HEK293T (cell line): ENCODE results near the gene LSM11.

Experiments used
- CTCF ChIA-PET: fragments of 350-600 bp; formaldehyde crosslinking; extraction: SDS; loops from one replicate; lab custom pipeline; 2021; ENCODE audit warnings: antibody characterized with exemption, inconsistent platforms; lab: Yijun Ruan, JAX
- POLR2A ChIA-PET: fragments of 350-600 bp; formaldehyde crosslinking; extraction: SDS; loops from one replicate; lab custom pipeline; 2020; ENCODE audit warnings: antibody characterized with exemption, inconsistent platforms; lab: Yijun Ruan, JAX
- DNase-seq: peaks from one replicate; pipeline ENCODE4 v3.0.0; 2012; ENCODE audit warnings: mixed read lengths; ENCODE audit errors: extremely low spot score
- ARNT ChIP-seq: fragments of 450-650 bp; IDR thresholded peaks from 2 replicates; pipeline ENCODE4 v1.6.1; 2017; ENCODE audit warnings: mild to moderate bottlenecking
- BHLHE40 ChIP-seq: fragments of 450-650 bp; IDR thresholded peaks from 2 replicates; pipeline ENCODE4 v1.6.1; 2016; ENCODE audit warnings: mild to moderate bottlenecking, moderate library complexity, borderline replicate concordance
- CTBP1 ChIP-seq: fragments of 450-650 bp; IDR thresholded peaks from 2 replicates; pipeline ENCODE4 v1.6.1; 2016; ENCODE audit warnings: borderline replicate concordance
- ELF4 ChIP-seq: fragments of 450-650 bp; IDR thresholded peaks from 2 replicates; pipeline ENCODE4 v1.6.1; 2017; ENCODE audit warnings: antibody characterized with exemption
- FOXA1 ChIP-seq: fragments of 450-650 bp; IDR thresholded peaks from 2 replicates; pipeline ENCODE4 v1.6.1; 2016; ENCODE audit warnings: mild to moderate bottlenecking
- FOXK2 ChIP-seq: fragments of 450-650 bp; IDR thresholded peaks from 2 replicates; pipeline ENCODE4 v1.6.1; 2016; ENCODE audit warnings: mild to moderate bottlenecking
- FOXM1 ChIP-seq: fragments of 450-650 bp; IDR thresholded peaks from 2 replicates; pipeline ENCODE4 v1.6.1; 2017; ENCODE audit warnings: mild to moderate bottlenecking, borderline replicate concordance
- HDGF ChIP-seq: fragments of 450-650 bp; IDR thresholded peaks from 2 replicates; pipeline ENCODE4 v1.6.1; 2017; ENCODE audit warnings: antibody characterized with exemption, borderline replicate concordance
- L3MBTL2 ChIP-seq: fragments of 450-650 bp; conservative IDR thresholded peaks from 2 replicates; pipeline ENCODE4 v1.6.1; 2016; ENCODE audit warnings: mild to moderate bottlenecking
- LEF1 ChIP-seq: fragments of 450-650 bp; IDR thresholded peaks from 2 replicates; pipeline ENCODE4 v1.6.1; 2017; ENCODE audit warnings: mild to moderate bottlenecking, borderline replicate concordance
- NFRKB ChIP-seq: fragments of 450-650 bp; IDR thresholded peaks from 2 replicates; pipeline ENCODE4 v1.6.1; 2016; ENCODE audit warnings: mild to moderate bottlenecking, moderate library complexity
- PKNOX1 ChIP-seq: fragments of 450-650 bp; IDR thresholded peaks from 2 replicates; pipeline ENCODE4 v1.6.1; 2016
- SP1 ChIP-seq: fragments of 450-650 bp; IDR thresholded peaks from 2 replicates; pipeline ENCODE4 v1.6.1; 2017
- SUZ12 ChIP-seq: fragments of 450-650 bp; IDR thresholded peaks from 2 replicates; pipeline ENCODE4 v1.6.1; 2016; ENCODE audit warnings: mild to moderate bottlenecking
- TARDBP ChIP-seq: fragments of 450-650 bp; IDR thresholded peaks from 2 replicates; pipeline ENCODE4 v1.6.1; 2016
- ZNF384 ChIP-seq: fragments of 450-650 bp; IDR thresholded peaks from 2 replicates; pipeline ENCODE4 v1.6.1; 2016

The LSM11 gene

GRCh38 chr5:157710882-157711281 is 32.6 kb upstream of the LSM11 start:
- no peak for DNase-seq
- no peak for TF ChIP-seq FOXM1
- TF ChIP-seq L3MBTL2, result no peak
- no peak for TF ChIP-seq SP1
- TF ChIP-seq NFRKB, result no peak
- TF ChIP-seq ELF4, result no peak
- no peak for TF ChIP-seq LEF1
- no peak for TF ChIP-seq CTBP1
- TF ChIP-seq BHLHE40, result no peak
- no peak for TF ChIP-seq ARNT
- TF ChIP-seq HDGF, result no peak
- TF ChIP-seq SUZ12, result no peak
- TF ChIP-seq TARDBP, result no peak
- TF ChIP-seq ZNF384, result no peak
- TF ChIP-seq FOXK2, result no peak
- no peak for TF ChIP-seq PKNOX1
- no peak for TF ChIP-seq FOXA1
- ChIA-PET POLR2A (no interaction called here), CTCF (no interaction called here)

GRCh38 chr5:157713830-157714595 is 29.5 kb upstream of the LSM11 start:
- POLR2A ChIA-PET, result no interaction called here
- DNase-seq, result no peak
- CTCF ChIA-PET, result no interaction called here
- TF ChIP-seq CTBP1, result no peak
- TF ChIP-seq L3MBTL2, result no peak
- no peak for TF ChIP-seq SP1
- no peak for TF ChIP-seq PKNOX1
- no peak for TF ChIP-seq FOXM1
- no peak for TF ChIP-seq ARNT
- no peak for TF ChIP-seq NFRKB
- no peak for TF ChIP-seq TARDBP
- TF ChIP-seq SUZ12, result no peak
- TF ChIP-seq BHLHE40, result no peak
- TF ChIP-seq ELF4, result no peak
- no peak for TF ChIP-seq FOXK2
- no peak for TF ChIP-seq HDGF
- no peak for TF ChIP-seq LEF1
- TF ChIP-seq ZNF384, result no peak

GRCh38 chr5:157714596-157714864 is 29.0 kb upstream of the LSM11 start:
- POLR2A ChIA-PET, result no interaction called here
- CTCF ChIA-PET, result no interaction called here

GRCh38 chr5:157718519-157718918 is 25.0 kb upstream of the LSM11 start:
- POLR2A ChIA-PET, result interaction anchor here (0.9 to 1.0 kb wide), 2 partner anchors 13 to 25 kb away, joined by 3 to 6 read pairs; partner anchors contain the start of gene THG1L
- no peak for TF ChIP-seq SUZ12
- no peak for TF ChIP-seq TARDBP
- no peak for TF ChIP-seq HDGF
- TF ChIP-seq ZNF384, result no peak
- TF ChIP-seq FOXM1, result no peak
- no peak for TF ChIP-seq ELF4
- no peak for TF ChIP-seq FOXA1
- TF ChIP-seq SP1, result no peak
- no peak for TF ChIP-seq LEF1
- no peak for TF ChIP-seq L3MBTL2
- no peak for TF ChIP-seq NFRKB
- TF ChIP-seq BHLHE40, result no peak
- TF ChIP-seq PKNOX1, result no peak
- no peak for TF ChIP-seq CTBP1
- no peak for TF ChIP-seq ARNT
- TF ChIP-seq FOXK2, result no peak
- peak; percentile 31 for DNase-seq
- CTCF ChIA-PET, result interaction anchor here (0.6 to 1.9 kb wide), 15 partner anchors 10 to 406 kb away, joined by 3 to 7 read pairs (median 3); partner anchors contain the start of gene LSM11

More at GRCh38 chr5:157714596-157714864, 29.0 kb upstream of the LSM11 start:
- no peak for DNase-seq
- no peak for TF ChIP-seq FOXM1
- TF ChIP-seq CTBP1, result no peak
- no peak for TF ChIP-seq LEF1
- TF ChIP-seq BHLHE40, result no peak
- no peak for TF ChIP-seq ELF4
- no peak for TF ChIP-seq HDGF
- TF ChIP-seq PKNOX1, result no peak
- TF ChIP-seq L3MBTL2, result no peak
- no peak for TF ChIP-seq TARDBP
- no peak for TF ChIP-seq ZNF384
- no peak for TF ChIP-seq FOXA1
- no peak for TF ChIP-seq NFRKB
- TF ChIP-seq SP1, result no peak
- TF ChIP-seq SUZ12, result no peak
- no peak for TF ChIP-seq ARNT
- TF ChIP-seq FOXK2, result no peak

- ChIA-PET CTCF (interaction anchor here (0.6 to 1.9 kb wide), 10 partner anchors 9 to 407 kb away, joined by 3 to 7 read pairs (median 3); partner anchors contain the start of gene LSM11), POLR2A (interaction anchor here (1.0 kb wide), 1 partner anchor 24 kb away, joined by 3 read pairs; no protein-coding TSS in a partner anchor)
- no peak for TF ChIP-seq ELF4
- TF ChIP-seq FOXM1, result no peak
- TF ChIP-seq SP1, result no peak
- no peak for TF ChIP-seq L3MBTL2
- no peak for TF ChIP-seq SUZ12
- no peak for TF ChIP-seq TARDBP
- TF ChIP-seq BHLHE40, result no peak
- TF ChIP-seq LEF1, result no peak
- no peak for TF ChIP-seq FOXK2
- TF ChIP-seq NFRKB, result no peak
- no peak for TF ChIP-seq ZNF384
- TF ChIP-seq CTBP1, result no peak
- no peak for TF ChIP-seq HDGF
- TF ChIP-seq ARNT, result no peak
- no peak for TF ChIP-seq FOXA1
- no peak for TF ChIP-seq PKNOX1
- DNase-seq, result no peak
Observed at GRCh38 chr5:157719245-157719644, 24.3 kb upstream of the LSM11 start.
